Ishikawa (cell line): ENCODE results near the gene OTUB2.

Experiments used
- CEBPB ChIP-seq: IDR thresholded peaks from 2 replicates; pipeline ENCODE4 v1.6.1; 2012
- CREB1 ChIP-seq: IDR thresholded peaks from 2 replicates; pipeline ENCODE4 v1.6.1; 2012; ENCODE audit warnings: low read depth
- EGR1 ChIP-seq: IDR thresholded peaks from 2 replicates; pipeline ENCODE4 v1.6.1; 2012
- EP300 ChIP-seq: IDR thresholded peaks from 2 replicates; pipeline ENCODE4 v1.6.1; 2012; ENCODE audit warnings: borderline replicate concordance
- FOXM1 ChIP-seq: IDR thresholded peaks from 2 replicates; pipeline ENCODE4 v1.6.1; 2012; ENCODE audit warnings: low read depth, borderline replicate concordance
- NFIC ChIP-seq: IDR thresholded peaks from 2 replicates; pipeline ENCODE4 v1.6.1; 2012
- RAD21 ChIP-seq: IDR thresholded peaks from 2 replicates; pipeline ENCODE4 v1.6.1; 2012; ENCODE audit warnings: low read depth
- TAF1 ChIP-seq: IDR thresholded peaks from 2 replicates; pipeline ENCODE4 v1.6.1; 2012; ENCODE audit warnings: low read depth, mild to moderate bottlenecking
- TCF12 ChIP-seq: IDR thresholded peaks from 2 replicates; pipeline ENCODE4 v1.6.1; 2012; ENCODE audit warnings: low read depth
- TEAD4 ChIP-seq: IDR thresholded peaks from 2 replicates; pipeline ENCODE4 v1.6.1; 2012
- YY1 ChIP-seq: IDR thresholded peaks from 2 replicates; pipeline ENCODE4 v1.6.1; 2012; ENCODE audit warnings: low read depth
- ZBTB7A ChIP-seq: IDR thresholded peaks from 2 replicates; pipeline ENCODE4 v1.6.1; 2012; ENCODE audit warnings: low read depth
- TF ChIP-seq, protein P1 (sequence below): IDR thresholded peaks from 2 replicates; pipeline ENCODE4 v1.6.1; 2012; ENCODE audit warnings: low read depth, mild to moderate bottlenecking
- TF ChIP-seq, protein P2 (sequence below): IDR thresholded peaks from 2 replicates; pipeline ENCODE4 v1.6.1; 2012
- TF ChIP-seq, protein P3 (sequence below): IDR thresholded peaks from 2 replicates; pipeline ENCODE4 v1.6.1; 2012

The OTUB2 gene

DNA sequence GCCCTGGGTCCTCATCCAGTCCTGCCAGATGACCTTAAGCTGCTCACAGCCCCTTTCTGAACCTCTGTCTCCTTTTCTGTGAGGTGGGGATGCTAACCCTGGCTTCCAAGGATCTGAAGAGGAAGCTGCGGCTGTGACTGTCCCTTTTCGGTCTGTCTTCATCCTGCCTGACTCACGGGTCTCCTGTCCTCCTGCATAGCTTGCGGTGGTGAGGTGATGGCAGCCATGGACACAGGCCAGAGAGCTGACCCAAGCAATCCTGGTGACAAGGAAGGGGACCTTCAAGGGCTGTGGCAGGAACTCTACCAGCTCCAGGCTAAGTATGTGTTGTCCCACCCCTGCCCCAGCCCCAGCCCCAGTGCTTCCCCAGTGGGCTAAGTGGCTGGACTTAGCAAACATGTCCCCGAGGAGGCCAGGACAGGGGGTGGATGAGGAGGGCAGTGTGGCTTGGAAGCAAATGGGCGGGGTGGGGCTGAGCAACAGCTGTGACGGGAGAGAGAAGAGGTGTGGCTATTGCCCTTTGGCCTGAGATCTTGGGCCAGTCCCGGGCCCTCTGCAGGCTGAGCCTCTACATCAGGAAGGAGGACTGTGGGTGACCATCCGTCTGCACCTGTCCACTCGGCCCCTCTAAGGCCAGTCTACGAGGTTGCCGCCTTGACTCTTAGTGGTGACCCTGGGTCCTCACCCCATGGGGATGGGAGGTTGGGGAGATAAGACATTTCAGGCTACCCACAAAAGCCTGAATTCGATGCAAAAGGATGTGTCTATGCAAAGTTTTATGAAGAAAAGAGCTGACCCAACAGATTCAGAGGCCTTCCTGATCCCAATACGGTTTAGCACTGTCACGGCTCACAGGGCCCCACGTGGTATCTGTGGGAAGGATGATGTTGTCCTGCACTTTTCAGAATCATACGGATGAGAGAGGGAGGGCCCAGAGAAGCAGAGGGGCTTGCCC is 27.9 kb upstream of the OTUB2 start:
- TF ChIP-seq CEBPB = no peak

DNA sequence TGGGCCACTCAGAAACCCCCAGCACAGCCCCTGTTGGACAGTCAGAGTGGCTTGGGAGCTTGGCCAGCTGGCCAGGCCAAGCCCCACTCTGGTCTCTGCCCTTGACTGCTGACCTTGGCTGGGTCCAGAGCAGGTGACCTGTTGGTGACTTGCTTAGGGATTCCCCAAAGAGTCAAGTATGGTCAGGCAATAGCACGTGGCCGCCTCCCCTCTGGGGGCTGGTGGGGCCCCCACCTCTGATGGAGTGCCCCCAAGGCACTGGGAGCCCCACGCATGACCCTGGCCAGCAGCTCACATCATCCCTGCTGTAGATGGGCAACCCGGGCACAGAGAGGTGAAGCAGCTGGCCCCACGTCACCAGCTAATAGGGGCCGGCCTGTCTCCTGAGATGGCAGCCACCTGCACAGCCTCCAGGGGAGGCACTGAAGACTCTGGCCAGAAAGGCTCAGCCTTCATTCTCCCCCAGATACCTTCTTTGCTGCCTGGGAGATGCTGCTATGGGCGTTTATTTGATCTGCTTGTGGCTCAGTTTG is 27.2 kb upstream of the OTUB2 start:
- TF ChIP-seq ZBTB7A (no peak), CREB1 (no peak), CEBPB (no peak)
- TF ChIP-seq, protein P1, sequence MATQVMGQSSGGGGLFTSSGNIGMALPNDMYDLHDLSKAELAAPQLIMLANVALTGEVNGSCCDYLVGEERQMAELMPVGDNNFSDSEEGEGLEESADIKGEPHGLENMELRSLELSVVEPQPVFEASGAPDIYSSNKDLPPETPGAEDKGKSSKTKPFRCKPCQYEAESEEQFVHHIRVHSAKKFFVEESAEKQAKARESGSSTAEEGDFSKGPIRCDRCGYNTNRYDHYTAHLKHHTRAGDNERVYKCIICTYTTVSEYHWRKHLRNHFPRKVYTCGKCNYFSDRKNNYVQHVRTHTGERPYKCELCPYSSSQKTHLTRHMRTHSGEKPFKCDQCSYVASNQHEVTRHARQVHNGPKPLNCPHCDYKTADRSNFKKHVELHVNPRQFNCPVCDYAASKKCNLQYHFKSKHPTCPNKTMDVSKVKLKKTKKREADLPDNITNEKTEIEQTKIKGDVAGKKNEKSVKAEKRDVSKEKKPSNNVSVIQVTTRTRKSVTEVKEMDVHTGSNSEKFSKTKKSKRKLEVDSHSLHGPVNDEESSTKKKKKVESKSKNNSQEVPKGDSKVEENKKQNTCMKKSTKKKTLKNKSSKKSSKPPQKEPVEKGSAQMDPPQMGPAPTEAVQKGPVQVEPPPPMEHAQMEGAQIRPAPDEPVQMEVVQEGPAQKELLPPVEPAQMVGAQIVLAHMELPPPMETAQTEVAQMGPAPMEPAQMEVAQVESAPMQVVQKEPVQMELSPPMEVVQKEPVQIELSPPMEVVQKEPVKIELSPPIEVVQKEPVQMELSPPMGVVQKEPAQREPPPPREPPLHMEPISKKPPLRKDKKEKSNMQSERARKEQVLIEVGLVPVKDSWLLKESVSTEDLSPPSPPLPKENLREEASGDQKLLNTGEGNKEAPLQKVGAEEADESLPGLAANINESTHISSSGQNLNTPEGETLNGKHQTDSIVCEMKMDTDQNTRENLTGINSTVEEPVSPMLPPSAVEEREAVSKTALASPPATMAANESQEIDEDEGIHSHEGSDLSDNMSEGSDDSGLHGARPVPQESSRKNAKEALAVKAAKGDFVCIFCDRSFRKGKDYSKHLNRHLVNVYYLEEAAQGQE = no peak

DNA sequence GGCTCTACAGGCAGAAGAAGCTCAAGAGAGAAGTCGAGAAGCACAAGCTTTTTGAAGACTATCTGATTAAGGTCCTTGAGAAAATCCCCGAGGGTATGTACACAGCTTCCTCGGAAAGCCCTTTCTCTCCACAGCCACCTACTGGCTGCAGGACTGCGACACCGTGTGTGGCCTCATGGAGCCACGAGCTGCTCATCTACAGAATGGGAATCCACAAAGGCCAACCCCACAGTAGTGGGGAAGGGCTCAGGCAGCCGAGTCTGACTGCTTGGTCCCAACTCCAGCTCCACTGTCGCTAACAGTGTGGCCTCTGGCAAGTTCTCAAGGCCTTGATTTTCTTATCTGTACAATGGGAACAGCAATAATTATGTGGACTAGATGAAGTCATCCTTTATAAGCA is 26.6 kb upstream of the OTUB2 start:
- TF ChIP-seq NFIC (no peak), TEAD4 (no peak), CREB1 (no peak), TCF12 (no peak)

DNA sequence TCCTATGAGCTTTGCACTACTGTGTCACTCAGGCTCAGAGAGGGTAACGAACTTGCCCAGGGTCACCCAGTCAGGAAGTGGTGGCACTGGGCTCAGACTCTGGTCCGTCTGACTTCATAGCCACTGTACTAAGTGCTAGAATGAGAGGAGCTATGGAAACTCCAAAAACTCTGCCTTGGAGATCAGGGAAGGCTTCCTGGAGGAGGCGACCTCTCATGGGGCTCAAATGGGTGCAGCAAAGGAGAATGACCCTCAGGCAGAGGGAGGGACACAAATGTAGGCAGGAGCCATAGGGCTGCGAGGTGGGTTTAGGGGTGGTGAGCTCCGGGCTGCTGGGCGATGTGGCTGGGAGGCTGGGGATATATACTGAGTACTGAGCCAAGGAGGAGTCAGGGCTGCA is 25.9 kb upstream of the OTUB2 start:
- TF ChIP-seq EGR1 = no peak
- no peak for TF ChIP-seq YY1
- no peak for TF ChIP-seq CREB1
- no peak for TF ChIP-seq RAD21
- TF ChIP-seq EP300 = no peak
- TF ChIP-seq, protein P2, sequence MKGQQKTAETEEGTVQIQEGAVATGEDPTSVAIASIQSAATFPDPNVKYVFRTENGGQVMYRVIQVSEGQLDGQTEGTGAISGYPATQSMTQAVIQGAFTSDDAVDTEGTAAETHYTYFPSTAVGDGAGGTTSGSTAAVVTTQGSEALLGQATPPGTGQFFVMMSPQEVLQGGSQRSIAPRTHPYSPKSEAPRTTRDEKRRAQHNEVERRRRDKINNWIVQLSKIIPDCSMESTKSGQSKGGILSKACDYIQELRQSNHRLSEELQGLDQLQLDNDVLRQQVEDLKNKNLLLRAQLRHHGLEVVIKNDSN = no peak
- TF ChIP-seq ZBTB7A = no peak
- no peak for TF ChIP-seq CEBPB
- TF ChIP-seq TAF1 = no peak
- no peak for TF ChIP-seq TCF12
- TF ChIP-seq TEAD4 = no peak
- TF ChIP-seq, protein P3, sequence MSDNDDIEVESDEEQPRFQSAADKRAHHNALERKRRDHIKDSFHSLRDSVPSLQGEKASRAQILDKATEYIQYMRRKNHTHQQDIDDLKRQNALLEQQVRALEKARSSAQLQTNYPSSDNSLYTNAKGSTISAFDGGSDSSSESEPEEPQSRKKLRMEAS = no peak
- no peak for TF ChIP-seq NFIC
- TF ChIP-seq FOXM1 = no peak
- TF ChIP-seq, protein P1 = no peak

DNA sequence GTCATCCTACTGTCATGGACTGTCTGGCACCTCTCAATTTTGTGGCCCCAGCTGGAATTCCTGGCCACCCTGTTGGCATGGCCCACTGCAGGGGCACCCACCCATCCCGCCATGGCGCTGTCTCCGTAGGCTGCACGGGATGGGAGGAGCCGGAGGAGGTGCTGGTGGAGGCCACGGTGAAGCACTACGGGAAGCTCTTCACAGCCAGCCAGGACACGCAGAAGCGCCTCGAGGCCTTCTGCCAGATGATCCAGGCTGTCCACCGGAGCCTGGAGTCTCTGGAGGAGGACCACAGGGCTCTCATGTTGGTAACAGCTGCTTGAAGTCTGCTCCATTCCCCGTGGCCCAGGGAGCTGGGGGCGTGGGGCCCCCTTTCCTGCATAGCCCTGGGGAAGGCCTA is 25.1 kb upstream of the OTUB2 start:
- no peak for TF ChIP-seq FOXM1
- no peak for TF ChIP-seq RAD21
- TF ChIP-seq, protein P2 = no peak
- TF ChIP-seq TEAD4 = no peak
- TF ChIP-seq CREB1 = no peak
- TF ChIP-seq, protein P1 = no peak
